Naive thymus-derived CD8-positive, alpha-beta T cell (primary cell): ENCODE data around the gene DSCAM. TPM values are rescaled to one million over a fixed set of nuclear protein-coding genes. Genes with fewer than 3 reads are reported as not detected.
A peak's percentile ranks its signal among the peaks of the same experiment; 100 is the strongest.

Experiments used
- ATAC-seq, 2 donors: fragments of 150-1000 bp; cut with Tn5 transposase in 1 of 2; sonication (Bioruptor Pico), chemical (Tn5 transposase) in 1 of 2; 1 replicate in 1 of 2; 2 replicates in 1 of 2; pipeline ENCODE4 v1.10.0; 2021; ENCODE audit warnings: mild to moderate bottlenecking in 2 of 2, moderate library complexity in 2 of 2
- POLR2A ChIA-PET: fragments of 350-600 bp; sonication (Branson Sonifier 250); formaldehyde crosslinking; loops from one replicate; lab custom pipeline; 2021; ENCODE audit warnings: antibody characterized with exemption; lab: Charles Lee
- DNase-seq, 10 donors: peaks; one replicate each; pipeline versions ENCODE4 v3.0.0 to v3.0.0-alpha.2; 2020 to 2022
- H3K27ac Mint-ChIP-seq, 10 donors: one replicate each; pipeline ENCODE4 v1.8.0; 2020 to 2022; ENCODE audit warnings: mild to moderate bottlenecking in 10 of 10, mixed read lengths in 10 of 10, moderate library complexity in 4 of 10, inconsistent platforms in 1 of 10
- H3K27me3 Mint-ChIP-seq, 5 donors: one replicate each; pipeline ENCODE4 v1.8.0; 2021 to 2022; ENCODE audit warnings: mixed read lengths in 5 of 5
- H3K36me3 Mint-ChIP-seq, 3 donors: one replicate each; pipeline ENCODE4 v1.8.0; 2020 to 2022; ENCODE audit warnings: mixed read lengths in 3 of 3, mild to moderate bottlenecking in 2 of 3, inconsistent platforms in 1 of 3
- H3K4me1 Mint-ChIP-seq, 4 donors: one replicate each; pipeline ENCODE4 v1.8.0; 2021 to 2022; ENCODE audit warnings: mixed read lengths in 4 of 4
- H3K4me3 Mint-ChIP-seq, 10 donors: one replicate each; pipeline ENCODE4 v1.8.0; 2020 to 2022; ENCODE audit warnings: mild to moderate bottlenecking in 10 of 10, mixed read lengths in 10 of 10, moderate library complexity in 6 of 10, inconsistent platforms in 1 of 10
- H3K9me3 Mint-ChIP-seq, 9 donors: one replicate each; pipeline ENCODE4 v1.8.0; 2020 to 2022; ENCODE audit warnings: mixed read lengths in 9 of 9, mild to moderate bottlenecking in 3 of 9, inconsistent platforms in 1 of 9, moderate library complexity in 1 of 9
- polyA plus RNA-seq, 3 donors: library from polyadenylated mRNA; unstranded; fragments of 300-500 nt; fragmentation: Illumina TruSeq; gene quantifications; one replicate each; pipeline ENCODE4 v1.2.3, GENCODE V29; 2021
- total RNA-seq, 8 experiments: library from RNA in 2 of 8; stranded (reverse) in 2 of 8; gene quantifications; one replicate each; pipeline ENCODE4 v1.2.3 and lab custom pipeline; 2021 to 2026

Gene DSCAM
- total and polyA plus RNA-seq, 5 experiments from 2014 or later = not detected

GRCh38 chr21:40425981-40426380 is 421.0 kb downstream of the DSCAM start:
- peaks cover 0 to 3% (median 0%) of the 10 kb centered on the region in 5 donors for H3K27me3 Mint-ChIP-seq
- POLR2A ChIA-PET = no interaction called here
- DNase-seq (no peak), ATAC-seq (no peak)
- no peaks in the 10 kb centered on the region for H3K4me1 Mint-ChIP-seq
- no peak overlapping the region for H3K4me3 Mint-ChIP-seq
- H3K27ac Mint-ChIP-seq = no peak overlapping the region
- H3K9me3 Mint-ChIP-seq = peaks cover 0 to 7% (median 0%) of the 10 kb centered on the region in 9 donors
- H3K36me3 Mint-ChIP-seq = no peaks in the 10 kb centered on the region

GRCh38 chr21:40422896-40423635 is 423.9 kb downstream of the DSCAM start:
- H3K9me3 Mint-ChIP-seq = peaks cover 2 to 18% (median 7%) of the 10 kb centered on the region in 9 donors
- no peak overlapping the region for H3K4me3 Mint-ChIP-seq
- no peaks in the 10 kb centered on the region for H3K4me1 Mint-ChIP-seq
- ATAC-seq (no peak), DNase-seq (no peak)
- no peak overlapping the region for H3K27ac Mint-ChIP-seq
- POLR2A ChIA-PET = no interaction called here
- peaks cover 0 to 7% (median 0%) of the 10 kb centered on the region in 3 donors for H3K36me3 Mint-ChIP-seq
- H3K27me3 Mint-ChIP-seq = peaks cover 0 to 3% (median 0%) of the 10 kb centered on the region in 5 donors

- Mint-ChIP-seq H3K9me3 (peaks cover 4 to 22% (median 10%) of the 10 kb centered on the region in 9 donors), H3K4me3 (no peak overlapping the region), H3K27ac (no peak overlapping the region), H3K27me3 (peaks cover 0 to 4% (median 0%) of the 10 kb centered on the region in 5 donors), H3K36me3 (peaks cover 0 to 7% (median 0%) of the 10 kb centered on the region in 3 donors), H3K4me1 (no peaks in the 10 kb centered on the region)
- ATAC-seq = no peak
- DNase-seq = no peak
- POLR2A ChIA-PET = no interaction called here
Measured at GRCh38 chr21:40421121-40421520, 425.8 kb downstream of the DSCAM start.

- Mint-ChIP-seq H3K4me1 (no peaks in the 10 kb centered on the region), H3K4me3 (no peak overlapping the region), H3K36me3 (peaks cover 0 to 7% (median 0%) of the 10 kb centered on the region in 3 donors), H3K9me3 (peaks cover 0 to 20% (median 11%) of the 10 kb centered on the region in 9 donors), H3K27me3 (peaks cover 0 to 11% (median 0%) of the 10 kb centered on the region in 5 donors), H3K27ac (no peak overlapping the region)
- no peak for ATAC-seq
- no peak for DNase-seq
- POLR2A ChIA-PET = interaction anchor here (0.5 kb wide), 1 partner anchor 378 kb away, joined by 5 read pairs; no protein-coding TSS in a partner anchor
Measured at GRCh38 chr21:40416572-40416971, 430.4 kb downstream of the DSCAM start.

- Mint-ChIP-seq H3K27me3 (peaks cover 0 to 16% (median 0%) of the 10 kb centered on the region in 5 donors), H3K4me1 (no peaks in the 10 kb centered on the region), H3K9me3 (peaks cover 0 to 11% (median 3%) of the 10 kb centered on the region in 9 donors), H3K36me3 (no peaks in the 10 kb centered on the region), H3K27ac (no peak overlapping the region), H3K4me3 (no peak overlapping the region)
- POLR2A ChIA-PET = no interaction called here
- DNase-seq (no peak), ATAC-seq (no peak)
Measured at GRCh38 chr21:40408561-40408960, 438.4 kb downstream of the DSCAM start.

- DNase-seq (no peak), ATAC-seq (no peak)
- Mint-ChIP-seq H3K4me1 (no peaks in the 10 kb centered on the region), H3K27ac (no peak overlapping the region), H3K9me3 (peaks cover 0 to 11% (median 0%) of the 10 kb centered on the region in 9 donors), H3K27me3 (peaks cover 0 to 16% (median 0%) of the 10 kb centered on the region in 5 donors), H3K4me3 (no peak overlapping the region), H3K36me3 (no peaks in the 10 kb centered on the region)
- POLR2A ChIA-PET = no interaction called here
Measured at GRCh38 chr21:40404396-40404800, 442.6 kb downstream of the DSCAM start.

GRCh38 chr21:40402884-40403582 is 443.9 kb downstream of the DSCAM start:
- H3K27me3 Mint-ChIP-seq = peaks cover 0 to 16% (median 0%) of the 10 kb centered on the region in 5 donors
- H3K4me1 Mint-ChIP-seq = no peaks in the 10 kb centered on the region
- POLR2A ChIA-PET = no interaction called here
- ATAC-seq (no peak), DNase-seq (no peak)
- H3K36me3 Mint-ChIP-seq = no peaks in the 10 kb centered on the region
- H3K27ac Mint-ChIP-seq = no peak overlapping the region
- H3K4me3 Mint-ChIP-seq = no peak overlapping the region
- H3K9me3 Mint-ChIP-seq = peaks cover 0 to 11% (median 0%) of the 10 kb centered on the region in 9 donors

GRCh38 chr21:40395732-40396131 is 451.2 kb downstream of the DSCAM start:
- Mint-ChIP-seq H3K27me3 (peaks cover 0 to 6% (median 1%) of the 10 kb centered on the region in 5 donors), H3K4me3 (no peak overlapping the region), H3K4me1 (no peaks in the 10 kb centered on the region), H3K27ac (no peak overlapping the region), H3K9me3 (peaks cover 0 to 5% (median 0%) of the 10 kb centered on the region in 9 donors), H3K36me3 (no peaks in the 10 kb centered on the region)
- DNase-seq (no peak), ATAC-seq (no peak)
- POLR2A ChIA-PET = no interaction called here

- Mint-ChIP-seq H3K36me3 (no peaks in the 10 kb centered on the region), H3K9me3 (peaks cover 0 to 8% (median 0%) of the 10 kb centered on the region in 9 donors), H3K27ac (no peak overlapping the region), H3K4me3 (no peak overlapping the region), H3K4me1 (no peaks in the 10 kb centered on the region), H3K27me3 (peaks cover 0 to 29% (median 7%) of the 10 kb centered on the region in 5 donors)
- POLR2A ChIA-PET = no interaction called here
- ATAC-seq (no peak), DNase-seq (no peak)
Measured at GRCh38 chr21:40393066-40393465, 453.9 kb downstream of the DSCAM start.

GRCh38 chr21:40388046-40388445 is 458.9 kb downstream of the DSCAM start:
- DNase-seq = no peak
- H3K27me3 Mint-ChIP-seq = peaks cover 2 to 49% (median 10%) of the 10 kb centered on the region in 5 donors
- H3K36me3 Mint-ChIP-seq = no peaks in the 10 kb centered on the region
- H3K4me3 Mint-ChIP-seq = no peak overlapping the region
- H3K4me1 Mint-ChIP-seq = no peaks in the 10 kb centered on the region
- POLR2A ChIA-PET = no interaction called here
- no peak for ATAC-seq
- no peak overlapping the region for H3K27ac Mint-ChIP-seq
- H3K9me3 Mint-ChIP-seq = peaks cover 0 to 4% (median 0%) of the 10 kb centered on the region in 9 donors

- Mint-ChIP-seq H3K4me1 (no peaks in the 10 kb centered on the region), H3K27ac (no peak overlapping the region), H3K4me3 (no peak overlapping the region), H3K9me3 (peaks cover 0 to 8% (median 0%) of the 10 kb centered on the region in 9 donors), H3K27me3 (peaks cover 2 to 49% (median 10%) of the 10 kb centered on the region in 5 donors), H3K36me3 (no peaks in the 10 kb centered on the region)
- ATAC-seq (no peak), DNase-seq (no peak)
- POLR2A ChIA-PET = interaction anchor here (0.7 kb wide), 1 partner anchor 35 kb away, joined by 3 read pairs; no protein-coding TSS in a partner anchor
Measured at GRCh38 chr21:40386981-40387747, 459.8 kb downstream of the DSCAM start.

- ATAC-seq (no peak), DNase-seq (peak in 4 of 10 donors; percentile 1 to 10 (median 2))
- H3K36me3 Mint-ChIP-seq = no peaks in the 10 kb centered on the region
- H3K4me1 Mint-ChIP-seq = no peaks in the 10 kb centered on the region
- no peak overlapping the region for H3K27ac Mint-ChIP-seq
- H3K27me3 Mint-ChIP-seq = peaks cover 2 to 49% (median 10%) of the 10 kb centered on the region in 5 donors
- POLR2A ChIA-PET = no interaction called here
- H3K9me3 Mint-ChIP-seq = peaks cover 0 to 8% (median 0%) of the 10 kb centered on the region in 9 donors
- H3K4me3 Mint-ChIP-seq = no peak overlapping the region
Measured at GRCh38 chr21:40386294-40386911, 460.6 kb downstream of the DSCAM start.
